Mammary epithelial cell (primary cell): Measurements from ENCODE around the gene CEBPZ.

Experiments used
- CTCF ChIP-seq, 2 donors: IDR thresholded peaks in 1 of 2; conservative IDR thresholded peaks in 1 of 2; 2 replicates each; pipeline ENCODE4 v1.5.1; 2011 to 2012; ENCODE audit warnings: inconsistent platforms in 2 of 2, low read length in 2 of 2, mild to moderate bottlenecking in 2 of 2, control low read depth in 1 of 2, low read depth in 1 of 2; ENCODE audit not compliant: insufficient read depth in 1 of 2; ENCODE audit errors: extremely low read depth in 1 of 2
- EZH2 ChIP-seq: IDR thresholded peaks from 2 replicates; pipeline ENCODE4 v1.6.1; 2012; ENCODE audit warnings: low read length, inconsistent platforms, borderline replicate concordance

- TF ChIP-seq CTCF (conservative IDR thresholded peaks at IDR 0.05 in 1 of 2, IDR thresholded peaks at IDR 0.05 in 1 of 2; ENCODE audit: extremely low read depth in 1 of 2, insufficient read depth in 1 of 2, low read depth in 1 of 2, low read length in 2 of 2) (no peak), EZH2 (no peak)
Measured at GRCh38 chr2:37191747-37192146, 39.6 kb downstream of the CEBPZ start.
